ENCODE results near the gene TMEM108.

Gene TMEM108

GRCh38 chr3:133412183-133413132 is 374.3 kb downstream of the TMEM108 start:
- TF ChIP-seq CTCF (IDR thresholded peaks at IDR 0.05; ENCODE audit: unreplicated experiment in 3 of 3) = no peak
- Mint-ChIP-seq H3K4me1 (peaks cover 48% of the 10 kb centered on the region), H3K36me3 (ENCODE audit: low read depth) (no peaks in the 10 kb centered on the region), H3K9me3 (no peaks in the 10 kb centered on the region), H3K4me3 (peak overlapping the region in 2 of 3 experiments; percentile 45 to 48), H3K27me3 (ENCODE audit: low read depth) (peaks cover 8% of the 10 kb centered on the region), H3K27ac (peak overlapping the region; percentile 74 to 89 (median 85))

- H3K27me3 Mint-ChIP-seq (ENCODE audit: low read depth) = peaks cover 5% of the 10 kb centered on the region
- peak overlapping the region in 2 of 3 experiments; percentile 16 to 56 for H3K4me3 Mint-ChIP-seq
- no peak for TF ChIP-seq CTCF (IDR thresholded peaks at IDR 0.05; ENCODE audit: unreplicated experiment in 3 of 3)
- H3K36me3 Mint-ChIP-seq (ENCODE audit: low read depth) = no peaks in the 10 kb centered on the region
- H3K27ac Mint-ChIP-seq = peak overlapping the region; percentile 74 to 89 (median 85)
- H3K9me3 Mint-ChIP-seq = no peaks in the 10 kb centered on the region
- peaks cover 46% of the 10 kb centered on the region for H3K4me1 Mint-ChIP-seq
Measured at GRCh38 chr3:133413161-133414020, 375.2 kb downstream of the TMEM108 start.

DNA sequence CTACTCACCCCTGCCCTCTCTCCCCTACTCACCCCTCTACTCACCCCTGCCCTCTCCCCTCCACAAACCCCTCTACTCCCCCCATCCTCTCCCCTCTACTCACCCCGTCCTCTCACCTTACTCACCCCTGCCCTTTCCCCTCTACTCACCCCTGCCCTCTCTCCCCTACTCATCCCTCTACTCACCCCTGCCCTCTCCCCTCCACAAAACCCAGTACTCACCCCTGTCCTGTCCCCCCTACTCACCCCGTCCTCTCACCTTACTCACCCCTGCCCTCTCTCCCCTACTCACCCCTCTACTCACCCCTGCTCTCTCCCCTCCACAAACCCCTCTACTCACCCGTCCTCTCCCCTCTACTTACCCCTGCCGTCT is 375.8 kb downstream of the TMEM108 start:
- no peak overlapping the region for H3K4me3 Mint-ChIP-seq
- H3K27me3 Mint-ChIP-seq (ENCODE audit: low read depth) = peaks cover 5% of the 10 kb centered on the region
- H3K9me3 Mint-ChIP-seq = no peaks in the 10 kb centered on the region
- H3K4me1 Mint-ChIP-seq = peaks cover 40% of the 10 kb centered on the region
- TF ChIP-seq CTCF (IDR thresholded peaks at IDR 0.05; ENCODE audit: unreplicated experiment in 3 of 3) = no peak
- peak overlapping the region; percentile 74 to 89 (median 85) for H3K27ac Mint-ChIP-seq
- H3K36me3 Mint-ChIP-seq (ENCODE audit: low read depth) = no peaks in the 10 kb centered on the region

DNA sequence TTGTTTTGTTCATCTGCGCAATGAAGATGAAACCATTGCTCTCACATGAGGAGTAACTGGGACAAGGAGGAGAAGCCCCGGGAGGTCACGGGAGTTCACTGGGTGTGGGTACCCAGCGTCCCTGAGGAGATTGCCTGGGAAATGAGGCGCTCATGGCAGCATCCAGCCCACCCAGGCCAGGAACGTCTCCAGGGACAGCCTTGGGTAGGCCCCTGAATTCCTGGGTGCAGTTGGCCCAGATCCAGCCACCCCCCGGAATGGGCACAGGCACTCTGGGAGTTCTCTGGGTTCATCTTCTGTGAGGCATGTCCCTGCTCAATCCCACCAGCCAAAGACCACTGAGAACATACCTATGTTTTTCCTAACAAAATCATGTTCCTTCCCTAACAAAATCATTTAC is 380.2 kb downstream of the TMEM108 start:
- Mint-ChIP-seq H3K36me3 (ENCODE audit: low read depth) (no peaks in the 10 kb centered on the region), H3K27me3 (ENCODE audit: low read depth) (peaks cover 17% of the 10 kb centered on the region), H3K27ac (peak overlapping the region; percentile 24 to 38 (median 36)), H3K4me1 (peaks cover 15% of the 10 kb centered on the region), H3K9me3 (no peaks in the 10 kb centered on the region), H3K4me3 (no peak overlapping the region)
- TF ChIP-seq CTCF (IDR thresholded peaks at IDR 0.05; ENCODE audit: unreplicated experiment in 3 of 3) = no peak

DNA sequence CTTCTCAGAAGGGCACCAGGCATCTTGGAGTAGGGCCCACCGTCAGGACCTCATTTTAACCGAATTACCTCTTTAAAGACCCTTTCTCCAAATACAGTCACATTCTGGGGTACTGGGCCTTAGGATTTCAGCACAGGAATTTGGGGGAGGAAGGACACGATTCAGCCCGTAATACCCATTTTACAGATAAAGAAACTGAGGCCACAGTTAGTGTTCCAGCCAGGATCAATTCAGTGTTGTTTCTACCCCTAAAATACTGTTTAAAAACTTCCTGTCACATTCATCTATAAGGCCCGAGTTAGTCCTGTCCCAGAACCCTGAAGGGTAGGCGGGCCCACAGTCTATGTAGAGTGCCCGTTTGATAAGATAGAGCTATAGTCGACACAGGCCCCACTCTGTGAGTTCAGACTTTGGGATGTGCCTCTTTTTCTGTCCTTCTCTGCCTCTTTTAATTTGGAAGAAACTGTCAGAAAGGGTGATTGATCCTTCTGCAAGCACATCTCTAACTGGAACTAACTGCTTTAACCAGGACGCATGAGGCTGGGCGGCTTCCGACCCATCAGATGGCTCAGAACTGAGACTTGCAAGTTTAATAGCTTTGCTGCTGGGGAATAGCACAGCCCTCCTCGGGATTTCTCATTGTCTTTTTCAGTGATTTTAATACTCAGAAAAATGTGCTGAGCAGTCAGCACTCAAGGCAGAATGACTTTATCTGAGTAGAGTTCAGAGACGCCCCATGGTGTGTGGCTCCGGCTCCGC is 381.1 kb downstream of the TMEM108 start:
- TF ChIP-seq CTCF (IDR thresholded peaks at IDR 0.05; ENCODE audit: unreplicated experiment in 3 of 3) = no peak
- H3K27me3 Mint-ChIP-seq (ENCODE audit: low read depth) = peaks cover 23% of the 10 kb centered on the region
- H3K4me1 Mint-ChIP-seq = peaks cover 16% of the 10 kb centered on the region
- H3K36me3 Mint-ChIP-seq (ENCODE audit: low read depth) = no peaks in the 10 kb centered on the region
- no peaks in the 10 kb centered on the region for H3K9me3 Mint-ChIP-seq
- no peak overlapping the region for H3K4me3 Mint-ChIP-seq
- no peak overlapping the region for H3K27ac Mint-ChIP-seq
